A673 (cell line): ENCODE data around the gene SH3GL2. TPM values are rescaled to one million over a fixed set of nuclear protein-coding genes. Genes with fewer than 3 reads are reported as not detected.

Experiments used
- BruUV-seq: library from RNA; stranded (reverse); fragments of 400-500 nt; replicated peaks from 2 replicates; lab custom pipeline; 2021; lab: Mats Ljungman, UMichigan
- CTCF ChIA-PET: fragments of 300-600 bp; sonication (Branson Sonifier 250); formaldehyde crosslinking; loops from one replicate; lab custom pipeline; 2022; ENCODE audit warnings: antibody characterized with exemption; lab: Charles Lee
- POLR2A ChIA-PET: fragments of 300-600 bp; sonication (Branson Sonifier 250); formaldehyde crosslinking; loops from one replicate; lab custom pipeline; 2022; ENCODE audit warnings: antibody characterized with exemption; ENCODE audit not compliant: low non-redundant PET; lab: Charles Lee
- DNase-seq: peaks from one replicate; pipeline ENCODE4 v3.0.0-alpha.2; 2015; ENCODE audit warnings: low spot score
- H3K27ac ChIP-seq: fragments of 200-600 bp; sonication (generic); 2 replicates; pipeline ENCODE4 v1.5.1; 2016; ENCODE audit warnings: mixed run types, low read depth, mild to moderate bottlenecking, mixed read lengths, antibody characterized with exemption, low read length; ENCODE audit not compliant: poor library complexity, severe bottlenecking
- H3K27me3 ChIP-seq: fragments of 200-600 bp; sonication (generic); replicated peaks from 2 replicates; pipeline ENCODE4 v1.6.1; 2017; ENCODE audit warnings: mixed run types, low read depth, mild to moderate bottlenecking, mixed read lengths, antibody characterized with exemption, low read length; ENCODE audit not compliant: insufficient read depth, poor library complexity
- H3K36me3 ChIP-seq: fragments of 200-600 bp; sonication (generic); 2 replicates; pipeline ENCODE4 v1.6.1; 2016; ENCODE audit warnings: mixed run types, mild to moderate bottlenecking, mixed read lengths, antibody characterized with exemption, low read length; ENCODE audit not compliant: insufficient read depth, poor library complexity, severe bottlenecking
- H3K4me1 ChIP-seq: fragments of 200-600 bp; sonication (generic); 2 replicates; pipeline ENCODE4 v1.6.1; 2017; ENCODE audit warnings: mixed run types, mild to moderate bottlenecking, mixed read lengths, antibody characterized with exemption, low read length; ENCODE audit not compliant: insufficient read depth, poor library complexity, severe bottlenecking
- H3K4me3 ChIP-seq: fragments of 200-600 bp; sonication (generic); 2 replicates; pipeline ENCODE4 v1.5.1; 2016; ENCODE audit warnings: low read depth, mixed run types, mild to moderate bottlenecking, mixed read lengths, low read length; ENCODE audit not compliant: poor library complexity, severe bottlenecking
- H3K9me3 ChIP-seq: fragments of 200-600 bp; sonication (generic); 2 replicates; pipeline ENCODE4 v1.6.1; 2016; ENCODE audit warnings: mixed run types, low read depth, mild to moderate bottlenecking, mixed read lengths, antibody characterized with exemption, low read length; ENCODE audit not compliant: poor library complexity, severe bottlenecking
- EZH2 ChIP-seq: fragments of 200-600 bp; sonication (generic); IDR thresholded peaks from 2 replicates; pipeline ENCODE4 v1.6.1; 2017; ENCODE audit warnings: borderline replicate concordance, low read depth, mild to moderate bottlenecking, mixed read lengths, antibody characterized with exemption, low read length; ENCODE audit not compliant: poor library complexity, severe bottlenecking
- intact Hi-C: fragments of 100-400 bp; cut with micrococcal nuclease; formaldehyde crosslinking; loops from one replicate; pipeline ENCODE4 v1.10.0; 2022; ENCODE audit not compliant: unreplicated experiment
- total RNA-seq: library from RNA; stranded (reverse); gene quantifications from 2 replicates; pipeline ENCODE4 v1.2.3, GENCODE V29; 2021
- TF ChIP-seq, protein P1 (sequence below): fragments of 300-800, 200-600 bp; sonication (generic); conservative IDR thresholded peaks from 2 replicates; pipeline ENCODE4 v1.5.1; 2017; ENCODE audit warnings: low read depth, mild to moderate bottlenecking, antibody characterized with exemption, low read length, moderate library complexity, mixed read lengths

The SH3GL2 gene
- total RNA-seq, 1 experiment from 2014 or later = not detected

DNA sequence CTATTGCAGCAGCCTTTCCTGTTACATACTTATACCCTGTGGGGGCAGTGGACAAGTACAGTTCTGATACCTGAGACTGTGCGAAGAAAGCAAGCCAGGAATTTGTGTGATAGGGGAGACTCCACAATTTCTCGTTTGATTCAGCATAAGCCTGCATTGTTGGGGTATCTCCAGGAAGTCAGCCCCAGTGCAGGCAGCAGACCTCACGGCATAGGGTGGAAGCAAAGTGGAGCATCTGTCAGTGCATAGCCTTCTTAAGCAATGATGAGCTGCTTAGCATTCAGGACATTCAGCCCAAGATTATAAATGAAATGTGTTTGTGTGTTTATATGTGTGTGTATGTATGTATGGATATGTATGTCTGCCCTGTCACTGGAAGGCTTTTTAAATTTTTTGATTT lies 157.0 kb downstream of the SH3GL2 start:
- Histone ChIP-seq H3K27ac (no peak overlapping the region), H3K4me1 (no peaks in the 10 kb centered on the region), H3K4me3 (no peak overlapping the region), H3K9me3 (no peaks in the 10 kb centered on the region), H3K27me3 (no peaks in the 10 kb centered on the region), H3K36me3 (no peaks in the 10 kb centered on the region)
- intact Hi-C loops = no loop called here
- BruUV-seq = no TSS peak
- DNase-seq = no peak
- POLR2A ChIA-PET = no interaction called here
- CTCF ChIA-PET = no interaction called here
- TF ChIP-seq EZH2 = no peak
- TF ChIP-seq, protein P1, sequence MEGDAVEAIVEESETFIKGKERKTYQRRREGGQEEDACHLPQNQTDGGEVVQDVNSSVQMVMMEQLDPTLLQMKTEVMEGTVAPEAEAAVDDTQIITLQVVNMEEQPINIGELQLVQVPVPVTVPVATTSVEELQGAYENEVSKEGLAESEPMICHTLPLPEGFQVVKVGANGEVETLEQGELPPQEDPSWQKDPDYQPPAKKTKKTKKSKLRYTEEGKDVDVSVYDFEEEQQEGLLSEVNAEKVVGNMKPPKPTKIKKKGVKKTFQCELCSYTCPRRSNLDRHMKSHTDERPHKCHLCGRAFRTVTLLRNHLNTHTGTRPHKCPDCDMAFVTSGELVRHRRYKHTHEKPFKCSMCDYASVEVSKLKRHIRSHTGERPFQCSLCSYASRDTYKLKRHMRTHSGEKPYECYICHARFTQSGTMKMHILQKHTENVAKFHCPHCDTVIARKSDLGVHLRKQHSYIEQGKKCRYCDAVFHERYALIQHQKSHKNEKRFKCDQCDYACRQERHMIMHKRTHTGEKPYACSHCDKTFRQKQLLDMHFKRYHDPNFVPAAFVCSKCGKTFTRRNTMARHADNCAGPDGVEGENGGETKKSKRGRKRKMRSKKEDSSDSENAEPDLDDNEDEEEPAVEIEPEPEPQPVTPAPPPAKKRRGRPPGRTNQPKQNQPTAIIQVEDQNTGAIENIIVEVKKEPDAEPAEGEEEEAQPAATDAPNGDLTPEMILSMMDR = no peak

DNA sequence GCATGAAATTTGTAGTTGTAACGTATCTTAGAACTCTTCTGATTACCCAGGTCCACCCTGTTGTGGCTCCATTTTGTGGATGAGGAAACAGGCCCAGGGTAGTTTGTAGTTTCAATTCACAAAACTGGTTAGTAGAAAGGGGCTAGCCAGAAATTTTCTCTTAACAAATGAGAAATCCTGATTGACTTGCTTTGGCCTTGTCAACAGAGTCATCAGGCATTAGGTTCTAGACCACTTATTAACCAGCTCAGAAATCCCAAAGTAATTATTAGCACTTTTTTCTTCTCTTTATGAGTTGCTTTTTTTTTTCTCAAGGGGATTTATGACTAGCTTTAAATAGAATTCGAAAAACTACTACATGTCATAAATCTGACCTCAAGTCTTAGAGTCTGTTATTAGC lies 160.2 kb downstream of the SH3GL2 start:
- Histone ChIP-seq H3K27me3 (no peaks in the 10 kb centered on the region), H3K36me3 (no peaks in the 10 kb centered on the region), H3K4me1 (no peaks in the 10 kb centered on the region), H3K9me3 (no peaks in the 10 kb centered on the region), H3K27ac (no peak overlapping the region), H3K4me3 (no peak overlapping the region)
- no TSS peak for BruUV-seq
- CTCF ChIA-PET = no interaction called here
- DNase-seq = no peak
- intact Hi-C loops = no loop called here
- POLR2A ChIA-PET = no interaction called here
- TF ChIP-seq, protein P1 = no peak
- no peak for TF ChIP-seq EZH2

DNA sequence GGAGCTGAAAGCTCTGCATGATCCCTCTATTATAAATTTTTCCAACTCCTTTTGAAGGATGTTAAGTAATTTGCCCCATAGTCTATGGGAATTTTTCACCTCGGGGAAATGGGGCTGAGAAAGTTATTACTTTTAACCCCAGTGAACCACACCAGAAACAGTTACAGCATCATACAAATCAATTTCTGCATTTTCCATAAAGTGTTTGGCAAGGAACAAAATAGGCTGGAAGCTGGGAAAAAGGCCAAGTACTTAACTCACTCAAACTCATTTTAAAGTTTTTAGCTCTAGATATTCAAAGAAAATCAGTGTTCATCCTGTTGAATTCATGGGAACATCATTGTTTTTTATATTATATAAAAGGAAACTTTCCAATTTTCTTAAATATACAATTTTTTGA lies 160.9 kb downstream of the SH3GL2 start:
- CTCF ChIA-PET = no interaction called here

More for the DNA sequence above, 160.9 kb downstream of the SH3GL2 start:
- Histone ChIP-seq H3K36me3 (no peaks in the 10 kb centered on the region), H3K4me1 (no peaks in the 10 kb centered on the region), H3K27me3 (no peaks in the 10 kb centered on the region), H3K27ac (no peak overlapping the region), H3K4me3 (no peak overlapping the region), H3K9me3 (no peaks in the 10 kb centered on the region)
- no TSS peak for BruUV-seq
- no peak for DNase-seq
- TF ChIP-seq EZH2 = no peak
- TF ChIP-seq, protein P1 = no peak
- POLR2A ChIA-PET = no interaction called here
- intact Hi-C loops = no loop called here
